Measurements from ENCODE around the gene MAP3K9. TPM values are rescaled to one million over a fixed set of nuclear protein-coding genes. Genes with fewer than 3 reads are reported as not detected.

The MAP3K9 gene
- total RNA-seq, 1 donor from 2014 or later = 13.0 TPM

DNA sequence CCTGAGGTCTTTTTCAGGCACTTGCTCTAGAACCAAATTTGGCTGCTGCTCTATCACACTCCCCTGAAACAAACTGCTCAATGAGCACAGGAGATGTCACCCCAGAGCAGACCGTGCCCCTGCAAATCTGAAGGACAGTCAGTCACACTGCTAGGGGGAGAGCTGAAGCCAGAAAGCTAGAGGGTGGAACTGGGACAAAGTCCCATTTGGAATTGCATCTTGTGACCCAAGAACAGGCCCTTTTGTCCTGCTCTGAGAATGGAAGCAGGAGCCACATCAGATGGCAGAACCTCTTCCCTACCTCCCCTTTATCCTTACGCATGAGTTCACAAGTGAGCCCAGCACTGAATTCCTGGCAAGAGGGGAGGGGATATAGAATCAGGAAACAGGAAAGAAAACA lies 64.7 kb downstream of the MAP3K9 start:
- Mint-ChIP-seq H3K36me3 (ENCODE audit: low read depth, unreplicated experiment) (peaks cover 33% of the 10 kb centered on the region), H3K4me1 (ENCODE audit: low read depth, unreplicated experiment) (no peaks in the 10 kb centered on the region), H3K4me3 (ENCODE audit: unreplicated experiment) (no peak overlapping the region), H3K27me3 (ENCODE audit: low read depth, unreplicated experiment) (no peaks in the 10 kb centered on the region), H3K9me3 (ENCODE audit: unreplicated experiment) (no peaks in the 10 kb centered on the region), H3K27ac (ENCODE audit: unreplicated experiment) (no peak overlapping the region)
- Histone ChIP-seq H3K27ac (ENCODE audit: low read depth, low read length) (no peak overlapping the region), H3K27me3 (ENCODE audit: insufficient read depth, low read length) (no peaks in the 10 kb centered on the region), H3K79me2 (ENCODE audit: insufficient read depth, low read length) (no peaks in the 10 kb centered on the region), H3K4me1 (ENCODE audit: insufficient read depth, low read length) (no peaks in the 10 kb centered on the region), H3K9me3 (ENCODE audit: insufficient read depth, low read depth, low read length) (no peaks in the 10 kb centered on the region), H3K4me2 (ENCODE audit: low read length) (no peak overlapping the region), H3K9ac (ENCODE audit: low read length) (no peak overlapping the region), H3K36me3 (ENCODE audit: insufficient read depth, low read length) (no peaks in the 10 kb centered on the region), H2AFZ (ENCODE audit: low read depth, low read length) (no peak overlapping the region), H3K4me3 (ENCODE audit: insufficient read depth, low read depth, low read length) (no peak overlapping the region), H4K20me1 (ENCODE audit: insufficient read depth, low read length) (no peaks in the 10 kb centered on the region)
- DNase-seq (ENCODE audit: low read depth) (no peak), FAIRE-seq (no peak)
- no peak for TF ChIP-seq EZH2 (IDR thresholded peaks at IDR 0.05; ENCODE audit: insufficient read depth, low read length)
- no peak for TF ChIP-seq CTCF (IDR thresholded peaks at IDR 0.05; ENCODE audit: insufficient read depth, low read depth, low read length)

DNA sequence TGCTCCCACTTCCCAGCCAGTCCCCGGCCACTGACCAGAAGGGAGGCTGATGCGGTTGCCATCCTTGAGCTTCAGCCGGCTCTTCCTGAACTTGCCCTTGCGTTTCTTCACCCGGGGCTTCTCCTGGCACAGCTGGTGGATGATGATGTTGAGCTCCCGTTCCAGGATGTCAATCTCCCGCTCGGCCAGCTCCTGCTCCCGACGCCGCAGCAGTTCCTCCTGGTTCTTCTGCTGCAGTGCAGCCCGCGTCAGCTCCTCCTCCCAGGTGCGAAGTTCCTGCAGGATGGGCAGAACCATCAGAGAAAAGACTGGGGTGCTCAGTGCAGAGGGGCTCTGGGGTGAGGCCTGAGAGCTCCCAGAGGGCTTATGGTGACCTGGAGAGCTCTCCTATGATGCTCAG lies 67.0 kb downstream of the MAP3K9 start:
- no peaks in the 10 kb centered on the region for H3K4me1 Mint-ChIP-seq (ENCODE audit: low read depth, unreplicated experiment)
- H3K9me3 Mint-ChIP-seq (ENCODE audit: unreplicated experiment) = no peaks in the 10 kb centered on the region
- no peaks in the 10 kb centered on the region for H3K27me3 ChIP-seq (ENCODE audit: insufficient read depth, low read length)
- no peak overlapping the region for H3K4me3 ChIP-seq (ENCODE audit: insufficient read depth, low read depth, low read length)
- H3K4me3 Mint-ChIP-seq (ENCODE audit: unreplicated experiment) = no peak overlapping the region
- no peak overlapping the region for H3K4me2 ChIP-seq (ENCODE audit: low read length)
- TF ChIP-seq EZH2 (IDR thresholded peaks at IDR 0.05; ENCODE audit: insufficient read depth, low read length) = no peak
- TF ChIP-seq CTCF (IDR thresholded peaks at IDR 0.05; ENCODE audit: insufficient read depth, low read depth, low read length) = no peak
- H4K20me1 ChIP-seq (ENCODE audit: insufficient read depth, low read length) = no peaks in the 10 kb centered on the region
- H2AFZ ChIP-seq (ENCODE audit: low read depth, low read length) = no peak overlapping the region
- H3K36me3 Mint-ChIP-seq (ENCODE audit: low read depth, unreplicated experiment) = peaks cover 30% of the 10 kb centered on the region
- no peaks in the 10 kb centered on the region for H3K9me3 ChIP-seq (ENCODE audit: insufficient read depth, low read depth, low read length)
- no peaks in the 10 kb centered on the region for H3K36me3 ChIP-seq (ENCODE audit: insufficient read depth, low read length)
- no peak overlapping the region for H3K27ac Mint-ChIP-seq (ENCODE audit: unreplicated experiment)
- DNase-seq (ENCODE audit: low read depth) (no peak), FAIRE-seq (no peak)
- H3K79me2 ChIP-seq (ENCODE audit: insufficient read depth, low read length) = no peaks in the 10 kb centered on the region
- no peak overlapping the region for H3K9ac ChIP-seq (ENCODE audit: low read length)
- no peaks in the 10 kb centered on the region for H3K27me3 Mint-ChIP-seq (ENCODE audit: low read depth, unreplicated experiment)
- H3K4me1 ChIP-seq (ENCODE audit: insufficient read depth, low read length) = no peaks in the 10 kb centered on the region
- H3K27ac ChIP-seq (ENCODE audit: low read depth, low read length) = no peak overlapping the region

- Histone ChIP-seq H3K79me2 (ENCODE audit: insufficient read depth, low read length) (no peaks in the 10 kb centered on the region), H3K9me3 (ENCODE audit: insufficient read depth, low read depth, low read length) (no peaks in the 10 kb centered on the region), H4K20me1 (ENCODE audit: insufficient read depth, low read length) (no peaks in the 10 kb centered on the region), H3K4me3 (ENCODE audit: insufficient read depth, low read depth, low read length) (no peak overlapping the region), H3K4me2 (ENCODE audit: low read length) (no peak overlapping the region), H2AFZ (ENCODE audit: low read depth, low read length) (no peak overlapping the region), H3K27me3 (ENCODE audit: insufficient read depth, low read length) (no peaks in the 10 kb centered on the region), H3K4me1 (ENCODE audit: insufficient read depth, low read length) (no peaks in the 10 kb centered on the region), H3K9ac (ENCODE audit: low read length) (no peak overlapping the region), H3K27ac (ENCODE audit: low read depth, low read length) (no peak overlapping the region), H3K36me3 (ENCODE audit: insufficient read depth, low read length) (no peaks in the 10 kb centered on the region)
- TF ChIP-seq CTCF (IDR thresholded peaks at IDR 0.05; ENCODE audit: insufficient read depth, low read depth, low read length) (no peak), EZH2 (IDR thresholded peaks at IDR 0.05; ENCODE audit: insufficient read depth, low read length) (no peak)
- Mint-ChIP-seq H3K4me3 (ENCODE audit: unreplicated experiment) (no peak overlapping the region), H3K27me3 (ENCODE audit: low read depth, unreplicated experiment) (no peaks in the 10 kb centered on the region), H3K4me1 (ENCODE audit: low read depth, unreplicated experiment) (no peaks in the 10 kb centered on the region), H3K36me3 (ENCODE audit: low read depth, unreplicated experiment) (peaks cover 29% of the 10 kb centered on the region), H3K9me3 (ENCODE audit: unreplicated experiment) (no peaks in the 10 kb centered on the region), H3K27ac (ENCODE audit: unreplicated experiment) (no peak overlapping the region)
- FAIRE-seq (no peak), DNase-seq (ENCODE audit: low read depth) (no peak)
Observed at GRCh38 chr14:70741482-70741881, 67.8 kb downstream of the MAP3K9 start.
